ENCODE data around the gene FNIP2.
"Not testable (repeated sequence)": the region's sequence is repeated elsewhere in the genome, so short reads cannot be mapped to it uniquely, and the experiment has no call there.

FNIP2 gene

DNA sequence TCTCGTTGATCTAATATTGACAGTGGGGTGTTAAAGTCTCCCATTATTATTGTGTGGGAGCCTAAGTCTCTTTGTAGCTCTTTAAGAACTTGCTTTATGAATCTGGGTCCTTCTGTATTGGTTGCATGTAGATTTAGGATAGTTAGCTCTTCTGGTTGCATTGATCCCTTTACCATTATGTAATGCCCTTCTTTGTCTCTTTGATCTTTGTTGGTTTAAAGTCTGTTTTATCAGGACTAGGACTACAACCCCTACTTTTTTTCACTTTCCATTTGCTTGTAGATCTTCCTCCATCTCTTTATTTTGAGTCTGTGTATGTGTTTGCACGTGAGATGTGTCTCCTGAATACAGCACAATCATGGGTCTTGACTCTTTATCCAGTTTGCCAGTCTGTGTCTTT, 131.6 kb downstream of the FNIP2 start:
- not testable (repeated sequence) for H3K4me3 ChIP-seq (ENCODE audit: low read depth in 1 of 2, low read length in 2 of 2)

GRCh38 chr4:158902280-158903078, 133.7 kb downstream of the FNIP2 start:
- H3K4me1 ChIP-seq (ENCODE audit: control insufficient read depth in 1 of 2, insufficient read depth in 2 of 2, low read length in 2 of 2); H3K27me3 ChIP-seq (ENCODE audit: control insufficient read depth in 1 of 2, insufficient read depth in 2 of 2, low read length in 2 of 2); H3K4me3 ChIP-seq (ENCODE audit: low read depth in 1 of 2, low read length in 2 of 2); H3K27ac ChIP-seq (ENCODE audit: low read depth, low read length); H3K9me3 ChIP-seq (ENCODE audit: control insufficient read depth in 1 of 2, low read length in 2 of 2); H3K9ac ChIP-seq (ENCODE audit: low read depth in 1 of 2, low read length in 2 of 2): not testable (repeated sequence)
- H3K36me3 ChIP-seq (ENCODE audit: control insufficient read depth in 1 of 2, insufficient read depth in 2 of 2, low read length in 2 of 2): peaks cover 0 to 14% of the 10 kb centered on the region in 2 donors

More for the DNA sequence above, 131.6 kb downstream of the FNIP2 start:
- H3K9me3 ChIP-seq (ENCODE audit: control insufficient read depth in 1 of 2, low read length in 2 of 2); H3K27ac ChIP-seq (ENCODE audit: low read depth, low read length); H3K4me1 ChIP-seq (ENCODE audit: control insufficient read depth in 1 of 2, insufficient read depth in 2 of 2, low read length in 2 of 2); H3K9ac ChIP-seq (ENCODE audit: low read depth in 1 of 2, low read length in 2 of 2); H3K27me3 ChIP-seq (ENCODE audit: control insufficient read depth in 1 of 2, insufficient read depth in 2 of 2, low read length in 2 of 2): not testable (repeated sequence)
- peaks cover 0 to 21% of the 10 kb centered on the region in 2 donors for H3K36me3 ChIP-seq (ENCODE audit: control insufficient read depth in 1 of 2, insufficient read depth in 2 of 2, low read length in 2 of 2)

GRCh38 chr4:158903079-158903456, 134.2 kb downstream of the FNIP2 start:
- no peak overlapping the region for H3K27ac ChIP-seq (ENCODE audit: low read depth, low read length)
- no peaks in the 10 kb centered on the region for H3K4me1 ChIP-seq (ENCODE audit: control insufficient read depth in 1 of 2, insufficient read depth in 2 of 2, low read length in 2 of 2)
- H3K9ac ChIP-seq (ENCODE audit: low read depth in 1 of 2, low read length in 2 of 2): no peak overlapping the region
- H3K27me3 ChIP-seq (ENCODE audit: control insufficient read depth in 1 of 2, insufficient read depth in 2 of 2, low read length in 2 of 2): no peaks in the 10 kb centered on the region
- H3K9me3 ChIP-seq (ENCODE audit: control insufficient read depth in 1 of 2, low read length in 2 of 2): no peaks in the 10 kb centered on the region
- H3K36me3 ChIP-seq (ENCODE audit: control insufficient read depth in 1 of 2, insufficient read depth in 2 of 2, low read length in 2 of 2): peaks cover 0 to 14% of the 10 kb centered on the region in 2 donors
- H3K4me3 ChIP-seq (ENCODE audit: low read depth in 1 of 2, low read length in 2 of 2): no peak overlapping the region

- Histone ChIP-seq H3K27ac (ENCODE audit: low read depth, low read length) (no peak overlapping the region), H3K9ac (ENCODE audit: low read depth in 1 of 2, low read length in 2 of 2) (no peak overlapping the region), H3K27me3 (ENCODE audit: control insufficient read depth in 1 of 2, insufficient read depth in 2 of 2, low read length in 2 of 2) (no peaks in the 10 kb centered on the region), H3K9me3 (ENCODE audit: control insufficient read depth in 1 of 2, low read length in 2 of 2) (no peaks in the 10 kb centered on the region), H3K4me3 (ENCODE audit: low read depth in 1 of 2, low read length in 2 of 2) (no peak overlapping the region), H3K36me3 (ENCODE audit: control insufficient read depth in 1 of 2, insufficient read depth in 2 of 2, low read length in 2 of 2) (peaks cover 0 to 14% of the 10 kb centered on the region in 2 donors), H3K4me1 (ENCODE audit: control insufficient read depth in 1 of 2, insufficient read depth in 2 of 2, low read length in 2 of 2) (no peaks in the 10 kb centered on the region)
Observed at GRCh38 chr4:158903472-158904043, 134.7 kb downstream of the FNIP2 start.

GRCh38 chr4:158904815-158905214, 136.0 kb downstream of the FNIP2 start:
- H3K4me3 ChIP-seq (ENCODE audit: low read depth in 1 of 2, low read length in 2 of 2): no peak overlapping the region

GRCh38 chr4:158906073-158906472, 137.2 kb downstream of the FNIP2 start:
- Histone ChIP-seq H3K27me3 (ENCODE audit: control insufficient read depth in 1 of 2, insufficient read depth in 2 of 2, low read length in 2 of 2) (no peaks in the 10 kb centered on the region), H3K27ac (ENCODE audit: low read depth, low read length) (no peak overlapping the region), H3K36me3 (ENCODE audit: control insufficient read depth in 1 of 2, insufficient read depth in 2 of 2, low read length in 2 of 2) (peaks cover 0 to 14% of the 10 kb centered on the region in 2 donors), H3K4me1 (ENCODE audit: control insufficient read depth in 1 of 2, insufficient read depth in 2 of 2, low read length in 2 of 2) (no peaks in the 10 kb centered on the region), H3K9me3 (ENCODE audit: control insufficient read depth in 1 of 2, low read length in 2 of 2) (no peaks in the 10 kb centered on the region), H3K4me3 (ENCODE audit: low read depth in 1 of 2, low read length in 2 of 2) (no peak overlapping the region), H3K9ac (ENCODE audit: low read depth in 1 of 2, low read length in 2 of 2) (no peak overlapping the region)

More at GRCh38 chr4:158904815-158905214, 136.0 kb downstream of the FNIP2 start:
- H3K27ac ChIP-seq (ENCODE audit: low read depth, low read length): no peak overlapping the region
- no peaks in the 10 kb centered on the region for H3K27me3 ChIP-seq (ENCODE audit: control insufficient read depth in 1 of 2, insufficient read depth in 2 of 2, low read length in 2 of 2)
- no peaks in the 10 kb centered on the region for H3K9me3 ChIP-seq (ENCODE audit: control insufficient read depth in 1 of 2, low read length in 2 of 2)
- no peaks in the 10 kb centered on the region for H3K4me1 ChIP-seq (ENCODE audit: control insufficient read depth in 1 of 2, insufficient read depth in 2 of 2, low read length in 2 of 2)
- no peak overlapping the region for H3K9ac ChIP-seq (ENCODE audit: low read depth in 1 of 2, low read length in 2 of 2)
- H3K36me3 ChIP-seq (ENCODE audit: control insufficient read depth in 1 of 2, insufficient read depth in 2 of 2, low read length in 2 of 2): peaks cover 0 to 14% of the 10 kb centered on the region in 2 donors

DNA sequence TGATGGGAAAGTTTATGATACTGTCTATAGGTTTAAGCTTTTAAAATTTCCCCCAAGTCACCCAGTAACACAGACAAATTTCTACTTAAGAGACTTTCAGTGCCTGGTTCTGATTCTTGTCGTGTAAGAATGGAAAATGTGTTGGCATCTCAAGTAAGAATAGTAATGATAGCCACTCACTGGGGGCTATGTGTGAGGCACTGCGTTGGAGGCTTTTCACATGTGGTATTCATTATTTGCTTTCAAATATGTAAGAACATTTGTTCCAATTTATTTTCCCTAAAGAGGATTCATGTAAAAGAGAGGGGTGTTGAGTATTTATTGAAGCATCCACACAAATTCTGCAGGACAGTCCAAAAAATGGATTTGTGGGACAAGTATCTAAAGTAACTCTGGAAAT, 143.6 kb downstream of the FNIP2 start:
- no peaks in the 10 kb centered on the region for H3K36me3 ChIP-seq (ENCODE audit: control insufficient read depth in 1 of 2, insufficient read depth in 2 of 2, low read length in 2 of 2)
- H3K9ac ChIP-seq (ENCODE audit: low read depth in 1 of 2, low read length in 2 of 2): no peak overlapping the region
- no peaks in the 10 kb centered on the region for H3K4me1 ChIP-seq (ENCODE audit: control insufficient read depth in 1 of 2, insufficient read depth in 2 of 2, low read length in 2 of 2)
- H3K27me3 ChIP-seq (ENCODE audit: control insufficient read depth in 1 of 2, insufficient read depth in 2 of 2, low read length in 2 of 2): no peaks in the 10 kb centered on the region
- H3K9me3 ChIP-seq (ENCODE audit: control insufficient read depth in 1 of 2, low read length in 2 of 2): no peaks in the 10 kb centered on the region
- H3K4me3 ChIP-seq (ENCODE audit: low read depth in 1 of 2, low read length in 2 of 2): no peak overlapping the region
- no peak overlapping the region for H3K27ac ChIP-seq (ENCODE audit: low read depth, low read length)

- H3K4me3 ChIP-seq (ENCODE audit: low read depth in 1 of 2, low read length in 2 of 2): no peak overlapping the region
- no peaks in the 10 kb centered on the region for H3K4me1 ChIP-seq (ENCODE audit: control insufficient read depth in 1 of 2, insufficient read depth in 2 of 2, low read length in 2 of 2)
- H3K27me3 ChIP-seq (ENCODE audit: control insufficient read depth in 1 of 2, insufficient read depth in 2 of 2, low read length in 2 of 2): no peaks in the 10 kb centered on the region
- no peak overlapping the region for H3K27ac ChIP-seq (ENCODE audit: low read depth, low read length)
- no peaks in the 10 kb centered on the region for H3K9me3 ChIP-seq (ENCODE audit: control insufficient read depth in 1 of 2, low read length in 2 of 2)
- no peaks in the 10 kb centered on the region for H3K36me3 ChIP-seq (ENCODE audit: control insufficient read depth in 1 of 2, insufficient read depth in 2 of 2, low read length in 2 of 2)
- no peak overlapping the region for H3K9ac ChIP-seq (ENCODE audit: low read depth in 1 of 2, low read length in 2 of 2)
Observed at GRCh38 chr4:158912806-158913205, 144.0 kb downstream of the FNIP2 start.

GRCh38 chr4:158913766-158914165, 144.9 kb downstream of the FNIP2 start:
- Histone ChIP-seq H3K9ac (ENCODE audit: low read depth in 1 of 2, low read length in 2 of 2) (no peak overlapping the region), H3K4me3 (ENCODE audit: low read depth in 1 of 2, low read length in 2 of 2) (no peak overlapping the region), H3K27me3 (ENCODE audit: control insufficient read depth in 1 of 2, insufficient read depth in 2 of 2, low read length in 2 of 2) (no peaks in the 10 kb centered on the region), H3K4me1 (ENCODE audit: control insufficient read depth in 1 of 2, insufficient read depth in 2 of 2, low read length in 2 of 2) (no peaks in the 10 kb centered on the region), H3K36me3 (ENCODE audit: control insufficient read depth in 1 of 2, insufficient read depth in 2 of 2, low read length in 2 of 2) (no peaks in the 10 kb centered on the region), H3K27ac (ENCODE audit: low read depth, low read length) (no peak overlapping the region), H3K9me3 (ENCODE audit: control insufficient read depth in 1 of 2, low read length in 2 of 2) (no peaks in the 10 kb centered on the region)

- Histone ChIP-seq H3K4me1 (ENCODE audit: control insufficient read depth in 1 of 2, insufficient read depth in 2 of 2, low read length in 2 of 2) (no peaks in the 10 kb centered on the region), H3K4me3 (ENCODE audit: low read depth in 1 of 2, low read length in 2 of 2) (no peak overlapping the region), H3K27ac (ENCODE audit: low read depth, low read length) (no peak overlapping the region), H3K27me3 (ENCODE audit: control insufficient read depth in 1 of 2, insufficient read depth in 2 of 2, low read length in 2 of 2) (no peaks in the 10 kb centered on the region), H3K9me3 (ENCODE audit: control insufficient read depth in 1 of 2, low read length in 2 of 2) (no peaks in the 10 kb centered on the region), H3K36me3 (ENCODE audit: control insufficient read depth in 1 of 2, insufficient read depth in 2 of 2, low read length in 2 of 2) (no peaks in the 10 kb centered on the region), H3K9ac (ENCODE audit: low read depth in 1 of 2, low read length in 2 of 2) (no peak overlapping the region)
Observed at GRCh38 chr4:158914218-158914617, 145.4 kb downstream of the FNIP2 start.

All from duodenal mucosa (tissue), 2 donors.